Right cardiac atrium (tissue), 5 donors: Measurements from ENCODE around the gene CYP26A1. TPM values are rescaled to one million over a fixed set of nuclear protein-coding genes. Genes with fewer than 3 reads are reported as not detected.

ENCODE experiments used
- ATAC-seq, 2 donors: fragments of 200-7000 bp; cut with Tn5 transposase; one replicate each; pipeline versions ENCODE4 v1.8.0 to v1.9.1; 2020; ENCODE audit warnings: moderate library complexity in 2 of 2, mild to moderate bottlenecking in 1 of 2
- DNase-seq, 3 donors: peaks; one replicate each; pipeline ENCODE4 v3.0.0-alpha.2; 2020
- H3K27ac ChIP-seq: one replicate; pipeline ENCODE4 v1.5.1; 2013; ENCODE audit warnings: mild to moderate bottlenecking, low read length, control low read depth, moderate library complexity
- H3K27me3 ChIP-seq: one replicate; pipeline ENCODE4 v1.6.1; 2013; ENCODE audit not compliant: control insufficient read depth, insufficient read depth
- H3K4me1 ChIP-seq: one replicate; pipeline ENCODE4 v1.6.1; 2013; ENCODE audit warnings: low read length; ENCODE audit not compliant: control insufficient read depth, insufficient read depth
- H3K4me3 ChIP-seq: one replicate; pipeline ENCODE4 v1.5.1; 2013; ENCODE audit warnings: low read length, control low read depth
- H3K9me3 ChIP-seq: one replicate; pipeline ENCODE4 v1.6.1; 2013; ENCODE audit warnings: low read length; ENCODE audit not compliant: control insufficient read depth
- WGBS: extraction: QIAGEN DNeasy Blood & Tissue Kit; methylation state at CpG from one replicate; pipeline ENCODE4 v1.1.7; 2013; 5-methylcytosine and 5-hydroxymethylcytosine counted together
- intact Hi-C, 4 donors: fragments of 100-400 bp; cut with DNase I; formaldehyde crosslinking; loops; one replicate each; pipeline versions ENCODE4 v1.11.0 to v1.14.0; 2022 to 2023
- polyA plus RNA-seq: library from polyadenylated mRNA; stranded (reverse); fragments of 200-250 nt; gene quantifications from one replicate; pipeline ENCODE4 v1.2.3, GENCODE V29; 2013
- total RNA-seq, 4 donors: library from RNA; stranded (reverse); fragmentation: NEBNext Ultra II Directional; extraction: Animal tissue kit (Norgen Biotek cat#: 25700); gene quantifications; one replicate each; pipeline ENCODE4 v1.2.1, GENCODE V29; 2021
- donor health status: healthy with polysubstance abuse.
- donor health status: DM: no; HTN: yes; CAD: no.
- donor health status: DM: no; HTN: no; CAD: no.
- donor health status: DM: no; HTN: yes; CAD: no; lungs with severe emphysema.
- donor health status: DM: yes; HTN: yes; CAD: no.

Gene CYP26A1
- total and polyA plus RNA-seq, 5 donors, result not detected

- no peak overlapping the region for H3K4me3 ChIP-seq
- H3K9me3 ChIP-seq, result no peaks in the 10 kb centered on the region
- ATAC-seq (no peak), DNase-seq (no peak)
- intact Hi-C loops, result loop anchor here in 1 of 4 donors (10.0 kb wide), 1 partner anchor 159 kb away; no protein-coding TSS in a partner anchor
- H3K27me3 ChIP-seq, result no peaks in the 10 kb centered on the region
- 92% methylated on average over 2 of the region's 2 CpGs for WGBS
- H3K4me1 ChIP-seq, result no peaks in the 10 kb centered on the region
- no peak overlapping the region for H3K27ac ChIP-seq
Measured at GRCh38 chr10:93125966-93126365, 52.3 kb downstream of the CYP26A1 start.

- no peaks in the 10 kb centered on the region for H3K4me1 ChIP-seq
- ATAC-seq, result no peak
- no peaks in the 10 kb centered on the region for H3K27me3 ChIP-seq
- 79% methylated on average over 2 of the region's 2 CpGs for WGBS
- intact Hi-C loops, result loop anchor here in 1 of 4 donors (10.0 kb wide), 1 partner anchor 158 kb away; no protein-coding TSS in a partner anchor
- no peak overlapping the region for H3K4me3 ChIP-seq
- H3K9me3 ChIP-seq, result no peaks in the 10 kb centered on the region
- no peak for DNase-seq
- no peak overlapping the region for H3K27ac ChIP-seq
Measured at GRCh38 chr10:93126483-93127052, 52.9 kb downstream of the CYP26A1 start.

Other genes starting within 250 kb of the CYP26A1 start
- 1 to 10 TPM; 6.7 to 9.5 (median 9.0) TPM for gene EXOC6, start 225.4 kb upstream of the CYP26A1 start, total RNA-seq
- 5.7 TPM for gene EXOC6, start 225.4 kb upstream of the CYP26A1 start, polyA plus RNA-seq
- gene CYP26C1, start 13.1 kb upstream of the CYP26A1 start, total RNA-seq, result under 1 TPM in 1 of 4 donors, not detected in 3; 0.09 TPM
- gene CYP26C1, start 13.1 kb upstream of the CYP26A1 start, polyA plus RNA-seq, result 0.02 TPM